Nephron progenitor cell (in vitro differentiated cells): Measurements from ENCODE around the gene RPL18A.

Experiments
- DNase-seq: peaks from one replicate; pipeline ENCODE4 v3.0.0; 2021
- H3K27ac Mint-ChIP-seq: 2 replicates; pipeline ENCODE4 v1.8.0; 2021; ENCODE audit warnings: mild to moderate bottlenecking, moderate library complexity, mixed read lengths
- H3K27me3 Mint-ChIP-seq: 2 replicates; pipeline ENCODE4 v1.8.0; 2021; ENCODE audit warnings: mild to moderate bottlenecking, low read depth, mixed read lengths; ENCODE audit not compliant: poor library complexity
- H3K36me3 Mint-ChIP-seq: 2 replicates; pipeline ENCODE4 v1.8.0; 2021; ENCODE audit warnings: low read depth, mixed read lengths
- H3K4me1 Mint-ChIP-seq: 2 replicates; pipeline ENCODE4 v1.8.0; 2021; ENCODE audit warnings: mixed read lengths
- H3K4me3 Mint-ChIP-seq: 2 replicates; pipeline ENCODE4 v1.8.0; 2021; ENCODE audit warnings: mild to moderate bottlenecking, moderate library complexity, mixed read lengths
- H3K9me3 Mint-ChIP-seq: 2 replicates; pipeline ENCODE4 v1.8.0; 2021; ENCODE audit warnings: mild to moderate bottlenecking, moderate library complexity, mixed read lengths
- CTCF ChIP-seq: fragments of 200-600 bp; sonication (generic); IDR thresholded peaks from 2 replicates; pipeline ENCODE4 v1.5.0; 2021; ENCODE audit warnings: antibody characterized with exemption

The RPL18A gene

GRCh38 chr19:17859533-17860330 is at the start of gene RPL18A:
Gene RPL18A (plus strand): TSS chr19:17859910. CDS start chr19:17859957, 47 bp downstream.
- peak within 1 kb of the TSS; percentile 99 for H3K27ac Mint-ChIP-seq

GRCh38 chr19:17811103-17811502 is 48.6 kb upstream of the RPL18A start:
- Mint-ChIP-seq H3K4me1 (no peaks in the 10 kb centered on the region), H3K27me3 (peaks cover 47% of the 10 kb centered on the region), H3K9me3 (no peaks in the 10 kb centered on the region), H3K27ac (no peak overlapping the region), H3K36me3 (no peaks in the 10 kb centered on the region), H3K4me3 (no peak overlapping the region)
- no peak for TF ChIP-seq CTCF
- no peak for DNase-seq

More at GRCh38 chr19:17859533-17860330, at the start of gene RPL18A:
- peaks cover 37% of the 10 kb centered on the region for H3K4me1 Mint-ChIP-seq
- peaks cover 42% of the 10 kb centered on the region for H3K36me3 Mint-ChIP-seq
- peak within 1 kb of the TSS; percentile 99 for H3K4me3 Mint-ChIP-seq
- no peaks in the 10 kb centered on the region for H3K9me3 Mint-ChIP-seq
- peak; percentile 97 for DNase-seq
- H3K27me3 Mint-ChIP-seq: peaks cover 28% of the 10 kb centered on the region
- peak; percentile 67 for TF ChIP-seq CTCF

- Mint-ChIP-seq H3K27ac (no peak overlapping the region), H3K4me3 (no peak overlapping the region), H3K4me1 (no peaks in the 10 kb centered on the region), H3K9me3 (no peaks in the 10 kb centered on the region), H3K36me3 (no peaks in the 10 kb centered on the region), H3K27me3 (peaks cover 45% of the 10 kb centered on the region)
- DNase-seq: no peak
- no peak for TF ChIP-seq CTCF
Observed at GRCh38 chr19:17811681-17812080, 48.0 kb upstream of the RPL18A start.

GRCh38 chr19:17812099-17812498 is 47.6 kb upstream of the RPL18A start:
- H3K27me3 Mint-ChIP-seq: peaks cover 45% of the 10 kb centered on the region
- H3K4me1 Mint-ChIP-seq: no peaks in the 10 kb centered on the region
- no peaks in the 10 kb centered on the region for H3K36me3 Mint-ChIP-seq
- H3K9me3 Mint-ChIP-seq: no peaks in the 10 kb centered on the region
- no peak for TF ChIP-seq CTCF
- H3K27ac Mint-ChIP-seq: no peak overlapping the region
- H3K4me3 Mint-ChIP-seq: no peak overlapping the region
- no peak for DNase-seq

- Mint-ChIP-seq H3K9me3 (no peaks in the 10 kb centered on the region), H3K27ac (no peak overlapping the region), H3K27me3 (peaks cover 26% of the 10 kb centered on the region), H3K4me3 (no peak overlapping the region), H3K36me3 (no peaks in the 10 kb centered on the region), H3K4me1 (no peaks in the 10 kb centered on the region)
- DNase-seq: no peak
- TF ChIP-seq CTCF: no peak
Observed at GRCh38 chr19:17817668-17818363, 41.9 kb upstream of the RPL18A start.
